Measurements from ENCODE around the gene C1QTNF5. TPM values are rescaled to one million over a fixed set of nuclear protein-coding genes. Genes with fewer than 3 reads are reported as not detected.

Gene C1QTNF5
- total RNA-seq, 6 experiments from 2014 or later, result 2.8 to 6.3 (median 4.8) TPM

DNA sequence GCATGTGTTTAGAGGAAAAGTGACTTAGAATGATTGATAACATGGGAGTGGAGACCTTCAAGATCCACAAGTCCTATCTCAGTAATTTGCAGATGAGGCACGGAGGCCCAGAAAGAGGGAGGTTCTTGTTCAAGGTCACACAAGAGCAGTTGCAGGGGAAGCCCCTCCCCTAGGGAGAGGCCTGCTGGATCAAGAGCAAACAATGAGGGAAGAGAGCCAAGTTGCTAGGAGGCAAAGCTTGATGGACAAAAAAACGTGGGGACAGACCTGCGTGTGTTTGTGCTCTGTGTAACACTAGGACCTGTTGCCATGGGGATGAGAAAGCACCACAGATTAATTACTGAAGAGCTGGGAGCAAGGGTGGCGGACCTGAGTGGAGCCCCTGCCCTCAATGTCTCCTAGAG is 12.2 kb upstream of the C1QTNF5 start:
- ATAC-seq, result peak; percentile 43 to 61 (median 48)
- Histone ChIP-seq H3K27ac (no peak overlapping the region), H3K27me3 (no peaks in the 10 kb centered on the region), H3K36me3 (peaks cover 0 to 16% (median 0%) of the 10 kb centered on the region in 4 donors), H3K9me3 (no peaks in the 10 kb centered on the region), H3K4me1 (peaks cover 0 to 33% (median 0%) of the 10 kb centered on the region in 4 donors), H3K4me3 (no peak overlapping the region)
- 0% methylated on average over 3 of the region's 4 CpGs for WGBS (ENCODE audit: insufficient coverage, low coverage, low lambda C conversion rate, missing lambda C conversion rate)
- no peak for TF ChIP-seq POLR2A (IDR thresholded peaks at IDR 0.05)
- TF ChIP-seq, protein P1, sequence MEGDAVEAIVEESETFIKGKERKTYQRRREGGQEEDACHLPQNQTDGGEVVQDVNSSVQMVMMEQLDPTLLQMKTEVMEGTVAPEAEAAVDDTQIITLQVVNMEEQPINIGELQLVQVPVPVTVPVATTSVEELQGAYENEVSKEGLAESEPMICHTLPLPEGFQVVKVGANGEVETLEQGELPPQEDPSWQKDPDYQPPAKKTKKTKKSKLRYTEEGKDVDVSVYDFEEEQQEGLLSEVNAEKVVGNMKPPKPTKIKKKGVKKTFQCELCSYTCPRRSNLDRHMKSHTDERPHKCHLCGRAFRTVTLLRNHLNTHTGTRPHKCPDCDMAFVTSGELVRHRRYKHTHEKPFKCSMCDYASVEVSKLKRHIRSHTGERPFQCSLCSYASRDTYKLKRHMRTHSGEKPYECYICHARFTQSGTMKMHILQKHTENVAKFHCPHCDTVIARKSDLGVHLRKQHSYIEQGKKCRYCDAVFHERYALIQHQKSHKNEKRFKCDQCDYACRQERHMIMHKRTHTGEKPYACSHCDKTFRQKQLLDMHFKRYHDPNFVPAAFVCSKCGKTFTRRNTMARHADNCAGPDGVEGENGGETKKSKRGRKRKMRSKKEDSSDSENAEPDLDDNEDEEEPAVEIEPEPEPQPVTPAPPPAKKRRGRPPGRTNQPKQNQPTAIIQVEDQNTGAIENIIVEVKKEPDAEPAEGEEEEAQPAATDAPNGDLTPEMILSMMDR (IDR thresholded peaks at IDR 0.05), result no peak
- no peak for DNase-seq
- intact Hi-C loops (cut with DNase I), result no loop called here

DNA sequence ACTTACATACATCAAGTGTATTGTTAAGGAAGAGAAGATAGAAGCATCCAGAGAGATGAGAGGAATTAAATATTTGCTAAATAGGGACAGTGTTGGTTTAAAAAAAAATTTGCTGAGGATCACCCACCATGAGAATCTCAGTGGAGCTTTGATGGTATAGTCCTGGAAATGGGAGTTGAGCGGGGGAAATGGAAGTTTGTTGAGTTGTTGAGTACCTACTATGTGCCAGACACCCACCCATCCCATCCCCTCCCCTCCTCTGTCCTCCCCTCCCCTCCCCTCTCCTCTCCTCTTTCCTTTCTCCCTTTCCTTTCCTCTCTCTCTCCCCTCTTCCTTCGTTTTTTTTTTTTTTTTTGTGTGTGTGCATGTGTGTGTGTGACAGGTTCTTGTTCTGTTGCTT is 10.5 kb upstream of the C1QTNF5 start:
- 51% methylated on average over 2 of the region's 2 CpGs for WGBS (ENCODE audit: insufficient coverage, low coverage, low lambda C conversion rate, missing lambda C conversion rate)
- intact Hi-C loops (cut with DNase I), result no loop called here
- TF ChIP-seq, protein P1 (IDR thresholded peaks at IDR 0.05), result no peak
- TF ChIP-seq POLR2A (IDR thresholded peaks at IDR 0.05), result no peak
- Histone ChIP-seq H3K9me3 (no peaks in the 10 kb centered on the region), H3K36me3 (peaks cover 0 to 4% (median 0%) of the 10 kb centered on the region in 4 donors), H3K27me3 (no peaks in the 10 kb centered on the region), H3K27ac (no peak overlapping the region), H3K4me1 (peaks cover 0 to 30% (median 0%) of the 10 kb centered on the region in 4 donors), H3K4me3 (no peak overlapping the region)
- ATAC-seq, result no peak
- no peak for DNase-seq

- no peak for TF ChIP-seq POLR2A (IDR thresholded peaks at IDR 0.05)
- TF ChIP-seq, protein P1 (IDR thresholded peaks at IDR 0.05), result no peak
- intact Hi-C loops (cut with DNase I), result no loop called here
Measured at GRCh38 chr11:119350302-119350701, 9.6 kb upstream of the C1QTNF5 start.

DNA sequence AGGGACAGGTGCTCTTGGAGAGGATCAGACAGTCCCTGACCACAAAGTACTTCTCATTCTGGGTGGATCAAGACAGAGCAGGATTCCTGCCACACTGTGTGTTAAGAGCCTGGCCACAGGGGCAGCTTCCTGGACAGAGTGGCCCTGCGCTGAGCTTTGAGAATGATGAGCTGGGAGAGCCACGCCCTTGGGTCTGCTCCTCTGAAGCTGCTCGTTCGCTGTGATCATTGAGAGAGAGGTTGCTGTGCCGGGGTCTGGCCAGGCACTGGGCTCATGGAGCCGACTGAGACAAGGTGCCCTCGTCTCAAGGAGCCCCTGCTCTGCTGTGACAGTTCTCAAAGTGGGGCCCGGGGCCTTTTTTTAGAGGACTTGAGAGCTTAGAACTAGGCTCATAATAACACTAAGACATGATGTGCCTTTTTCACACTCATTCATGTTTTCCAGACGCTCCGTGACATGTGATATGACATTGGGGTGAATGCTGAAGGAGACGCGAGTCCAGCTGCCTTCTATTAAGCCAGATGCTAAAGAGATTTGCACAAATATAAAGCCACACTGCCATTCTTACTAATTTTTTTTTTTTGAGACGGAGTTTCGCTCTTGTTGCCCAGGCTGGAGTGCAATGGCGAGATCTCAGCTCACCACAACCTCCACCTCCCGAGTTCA is 7.4 kb upstream of the C1QTNF5 start:
- no peak for TF ChIP-seq POLR2A (IDR thresholded peaks at IDR 0.05)
- TF ChIP-seq, protein P1 (IDR thresholded peaks at IDR 0.05), result no peak
- Histone ChIP-seq H3K27me3 (no peaks in the 10 kb centered on the region), H3K4me1 (peaks cover 0 to 7% (median 0%) of the 10 kb centered on the region in 4 donors), H3K4me3 (no peak overlapping the region), H3K36me3 (no peaks in the 10 kb centered on the region), H3K27ac (no peak overlapping the region), H3K9me3 (no peaks in the 10 kb centered on the region)
- DNase-seq (peak in 1 of 3 donors; percentile 34), ATAC-seq (no peak)
- WGBS (ENCODE audit: insufficient coverage, low coverage, low lambda C conversion rate, missing lambda C conversion rate), result 76% methylated on average over 10 of the region's 16 CpGs
- intact Hi-C loops (cut with DNase I), result no loop called here

More at GRCh38 chr11:119350302-119350701, 9.6 kb upstream of the C1QTNF5 start:
- peak in 1 of 3 donors; percentile 20 for DNase-seq
- Histone ChIP-seq H3K27ac (no peak overlapping the region), H3K27me3 (no peaks in the 10 kb centered on the region), H3K36me3 (no peaks in the 10 kb centered on the region), H3K4me3 (no peak overlapping the region), H3K4me1 (peaks cover 0 to 20% (median 0%) of the 10 kb centered on the region in 4 donors), H3K9me3 (no peaks in the 10 kb centered on the region)
- WGBS (ENCODE audit: insufficient coverage, low coverage, low lambda C conversion rate, missing lambda C conversion rate), result 57% methylated on average over 1 of the region's 6 CpGs
- no peak for ATAC-seq
